K562 (cell line): Measurements from ENCODE around the gene CDYL. TPM values are rescaled to one million over a fixed set of nuclear protein-coding genes. Genes with fewer than 3 reads are reported as not detected.

Experiments used
- BRF1 ChIP-seq: IDR thresholded peaks from 3 replicates; pipeline ENCODE4 v1.6.1; 2011; ENCODE audit warnings: borderline replicate concordance, mild to moderate bottlenecking; ENCODE audit not compliant: insufficient read length; ENCODE audit errors: extremely low read depth
- CBFA2T3 ChIP-seq: fragments of 450-650 bp; IDR thresholded peaks from 2 replicates; pipeline ENCODE4 v1.6.1; 2017
- CEBPG ChIP-seq, 3 experiments: fragments of 200-800 bp in 1 of 3; sonication (Bioruptor generic) in 1 of 3; sonication (generic) in 1 of 3; formaldehyde crosslinking in 1 of 3; IDR thresholded peaks in 2 of 3; conservative IDR thresholded peaks in 1 of 3; 2 replicates each; pipeline versions ENCODE4 v1.6.1 to v1.8.0; 2016 to 2022; ENCODE audit warnings: missing compliant biosample characterization in 2 of 3, missing genetic modification characterization in 2 of 3, mild to moderate bottlenecking in 1 of 3, missing genetic modification reagents in 1 of 3
- GTF2B ChIP-seq: IDR thresholded peaks from 2 replicates; pipeline ENCODE4 v1.6.1; 2011; ENCODE audit not compliant: insufficient read length; ENCODE audit errors: extremely low read depth
- NR2C1 ChIP-seq, 2 experiments: fragments of 450-650 bp; IDR thresholded peaks; 2 replicates each; pipeline ENCODE4 v1.6.1; 2017; ENCODE audit warnings: mild to moderate bottlenecking in 2 of 2, antibody characterized with exemption in 1 of 2, inconsistent platforms in 1 of 2, missing compliant biosample characterization in 1 of 2, missing genetic modification characterization in 1 of 2
- SMC3 ChIP-seq: conservative IDR thresholded peaks from 2 replicates; pipeline ENCODE4 v1.6.1; 2011; ENCODE audit warnings: low read depth, low read length, improper control_type of control experiment; ENCODE audit not compliant: insufficient read depth
- ZBTB1 ChIP-seq: sonication (generic); formaldehyde crosslinking; IDR thresholded peaks from 2 replicates; pipeline ENCODE4 v1.8.1; 2023; ENCODE audit warnings: missing genetic modification reagents, low read depth, mild to moderate bottlenecking, borderline replicate concordance
- ZNF639 ChIP-seq, 2 experiments: fragments of 200-800 bp in 1 of 2; sonication (Bioruptor generic) in 1 of 2; sonication (generic) in 1 of 2; formaldehyde crosslinking in 1 of 2; IDR thresholded peaks in 1 of 2; conservative IDR thresholded peaks in 1 of 2; 2 replicates each; pipeline versions ENCODE4 v1.5.0 to v1.6.1; 2016 to 2020; ENCODE audit warnings: missing compliant biosample characterization in 1 of 2, missing genetic modification characterization in 1 of 2, missing genetic modification reagents in 1 of 2
- ZNF740 ChIP-seq, 3 experiments: fragments of 200-800 bp in 1 of 3; sonication (Bioruptor generic) in 1 of 3; sonication (generic) in 1 of 3; formaldehyde crosslinking in 1 of 3; IDR thresholded peaks; 2 replicates each; pipeline versions ENCODE4 v1.6.1 to v1.8.0; 2016 to 2022; ENCODE audit warnings: mild to moderate bottlenecking in 2 of 3, missing compliant biosample characterization in 2 of 3, missing genetic modification characterization in 2 of 3, missing genetic modification reagents in 1 of 3
- polyA plus RNA-seq, 8 experiments: library from polyadenylated mRNA; depleted of rRNA in 4 of 8; stranded (reverse) in 5 of 8; unstranded in 3 of 8; fragments of >200 nt; fragmentation: Nextera tagmentation in 2 of 8; fragmentation: Illumina TruSeq in 1 of 8; extraction: Ambion mirVana in 2 of 8; extraction: Trizol in 1 of 8; gene quantifications; 2 replicates each; pipeline versions ENCODE4 v1.2.1 to v1.2.3, GENCODE V29; 2011 to 2014; ENCODE audit warnings: inconsistent platforms in 1 of 8, missing spikeins in 1 of 8
- total RNA-seq, 7 experiments: library from RNA; depleted of rRNA in 6 of 7; stranded (reverse); fragments of >200 nt in 6 of 7; fragmentation: Illumina TruSeq in 2 of 7; extraction: Trizol in 2 of 7; gene quantifications; 2 replicates each; pipeline versions ENCODE4 v1.2.1 to v1.2.3, GENCODE V29; 2011 to 2021; ENCODE audit warnings: low replicate concordance in 1 of 7

CDYL gene
- total and polyA plus RNA-seq, 9 of the 15 experiments (the other 6 are each of a cell fraction or from before 2014, with no cell fraction given) = 8.1 to 45.8 (median 40.8) TPM

GRCh38 chr6:4986999-4987398 is 210.8 kb downstream of the CDYL start (continued):
- TF ChIP-seq BRF1 (no peak), ZNF639 (CRISPR knock-in tag; conservative IDR thresholded peaks at IDR 0.05 in 1 of 2, IDR thresholded peaks at IDR 0.05 in 1 of 2) (no peak), CEBPG (CRISPR knock-in tag; IDR thresholded peaks at IDR 0.05) (no peak), CEBPG (tag; conservative IDR thresholded peaks at IDR 0.05 in 1 of 2, IDR thresholded peaks at IDR 0.05 in 1 of 2) (no peak), ZNF740 (CRISPR knock-in tag; IDR thresholded peaks at IDR 0.05) (0 out of 2 replicates have a peak, but pooled peaks have one; percentile 7), ZNF740 (tag; IDR thresholded peaks at IDR 0.05) (no peak), GTF2B (no peak), SMC3 (no peak), CBFA2T3 (peak; percentile 55), NR2C1 (IDR thresholded peaks at IDR 0.05) (no peak), NR2C1 (tag; IDR thresholded peaks at IDR 0.05) (no peak), ZBTB1 (no peak)
